ENCODE data around the gene DNAJA4. TPM values are rescaled to one million over a fixed set of nuclear protein-coding genes. Genes with fewer than 3 reads are reported as not detected.

The DNAJA4 gene
- total RNA-seq, 2 experiments from 2014 or later = not detected

GRCh38 chr15:78324144-78324543, 59.8 kb downstream of the DNAJA4 start:
- POLR2A ChIA-PET = interaction anchor here (0.6 kb wide), 1 partner anchor 370 kb away, joined by 3 read pairs; no protein-coding TSS in a partner anchor
- DNase-seq (ENCODE audit: low spot score) = no peak
- intact Hi-C loops (cut with micrococcal nuclease; ENCODE audit: unreplicated experiment) = no loop called here

GRCh38 chr15:78325092-78325843, 60.9 kb downstream of the DNAJA4 start:
- no peak overlapping the region for H3K27ac ChIP-seq (ENCODE audit: low read depth, low read length, poor library complexity, severe bottlenecking)
- H3K9me2 ChIP-seq (ENCODE audit: insufficient read depth, low read length) = no peaks in the 10 kb centered on the region
- no peak for DNase-seq (ENCODE audit: low spot score)
- no TSS peak for BruUV-seq (replicated peaks)
- CTCF ChIA-PET (ENCODE audit: unreplicated experiment) = interaction anchor here (0.5 kb wide), 1 partner anchor 14 kb away, joined by 3 read pairs; no protein-coding TSS in a partner anchor
- H3K4me1 ChIP-seq (ENCODE audit: insufficient read depth, low read length, poor library complexity, severe bottlenecking) = no peaks in the 10 kb centered on the region
- H3K79me2 ChIP-seq (ENCODE audit: insufficient read depth, low read depth, low read length) = no peaks in the 10 kb centered on the region
- H3K36me3 ChIP-seq (ENCODE audit: insufficient read depth, low read length) = no peaks in the 10 kb centered on the region
- intact Hi-C loops (cut with micrococcal nuclease; ENCODE audit: unreplicated experiment) = no loop called here
- H3K4me3 ChIP-seq (ENCODE audit: low read depth, low read length, poor library complexity, severe bottlenecking) = no peak overlapping the region
- POLR2A ChIA-PET = interaction anchor here (0.6 kb wide), 1 partner anchor 26 kb away, joined by 3 read pairs; the partner anchor contains the start of gene SKIC8
- no peaks in the 10 kb centered on the region for H4K20me1 ChIP-seq (ENCODE audit: insufficient read depth, low read length)
- H3K9me3 ChIP-seq (ENCODE audit: low read length) = no peaks in the 10 kb centered on the region
- no peak for TF ChIP-seq EZH2phosphoT487 (IDR thresholded peaks at IDR 0.05; ENCODE audit: borderline replicate concordance, low read depth, low read length)
- no peak for TF ChIP-seq CTCF (conservative IDR thresholded peaks at IDR 0.05; ENCODE audit: low read length)
- no peak overlapping the region for H3K4me2 ChIP-seq (ENCODE audit: low read length)
- H2AFZ ChIP-seq (ENCODE audit: low read length) = no peak overlapping the region

More at GRCh38 chr15:78324144-78324543, 59.8 kb downstream of the DNAJA4 start:
- CTCF ChIA-PET (ENCODE audit: unreplicated experiment) = no interaction called here
- Histone ChIP-seq H3K36me3 (ENCODE audit: insufficient read depth, low read length) (no peaks in the 10 kb centered on the region), H3K4me1 (ENCODE audit: insufficient read depth, low read length, poor library complexity, severe bottlenecking) (no peaks in the 10 kb centered on the region), H3K4me2 (ENCODE audit: low read length) (no peak overlapping the region), H2AFZ (ENCODE audit: low read length) (no peak overlapping the region), H3K9me2 (ENCODE audit: insufficient read depth, low read length) (no peaks in the 10 kb centered on the region), H3K4me3 (ENCODE audit: low read depth, low read length, poor library complexity, severe bottlenecking) (no peak overlapping the region), H4K20me1 (ENCODE audit: insufficient read depth, low read length) (no peaks in the 10 kb centered on the region), H3K79me2 (ENCODE audit: insufficient read depth, low read depth, low read length) (no peaks in the 10 kb centered on the region), H3K9me3 (ENCODE audit: low read length) (no peaks in the 10 kb centered on the region), H3K27ac (ENCODE audit: low read depth, low read length, poor library complexity, severe bottlenecking) (no peak overlapping the region)
- TF ChIP-seq EZH2phosphoT487 (IDR thresholded peaks at IDR 0.05; ENCODE audit: borderline replicate concordance, low read depth, low read length) (no peak), CTCF (conservative IDR thresholded peaks at IDR 0.05; ENCODE audit: low read length) (no peak)
- BruUV-seq (replicated peaks) = no TSS peak

GRCh38 chr15:78327466-78327865, 63.1 kb downstream of the DNAJA4 start:
- Histone ChIP-seq H3K36me3 (ENCODE audit: insufficient read depth, low read length) (no peaks in the 10 kb centered on the region), H3K4me1 (ENCODE audit: insufficient read depth, low read length, poor library complexity, severe bottlenecking) (no peaks in the 10 kb centered on the region), H2AFZ (ENCODE audit: low read length) (no peak overlapping the region), H4K20me1 (ENCODE audit: insufficient read depth, low read length) (no peaks in the 10 kb centered on the region), H3K9me3 (ENCODE audit: low read length) (no peaks in the 10 kb centered on the region), H3K4me3 (ENCODE audit: low read depth, low read length, poor library complexity, severe bottlenecking) (no peak overlapping the region), H3K4me2 (ENCODE audit: low read length) (no peak overlapping the region), H3K79me2 (ENCODE audit: insufficient read depth, low read depth, low read length) (no peaks in the 10 kb centered on the region), H3K9me2 (ENCODE audit: insufficient read depth, low read length) (no peaks in the 10 kb centered on the region), H3K27ac (ENCODE audit: low read depth, low read length, poor library complexity, severe bottlenecking) (no peak overlapping the region)
- TF ChIP-seq EZH2phosphoT487 (IDR thresholded peaks at IDR 0.05; ENCODE audit: borderline replicate concordance, low read depth, low read length) (no peak), CTCF (conservative IDR thresholded peaks at IDR 0.05; ENCODE audit: low read length) (no peak)
- ChIA-PET POLR2A (interaction anchor here (0.7 kb wide), 1 partner anchor 1867 kb away, joined by 5 read pairs; no protein-coding TSS in a partner anchor), CTCF (ENCODE audit: unreplicated experiment) (no interaction called here)
- intact Hi-C loops (cut with micrococcal nuclease; ENCODE audit: unreplicated experiment) = no loop called here
- no peak for DNase-seq (ENCODE audit: low spot score)
- BruUV-seq (replicated peaks) = no TSS peak
